VCaP (cell line): ENCODE measurements around the gene RASA3.

Experiments
- H3K27ac ChIP-seq: fragments of 450-650 bp; 2 replicates; pipeline ENCODE4 v1.5.1; 2017
- TF ChIP-seq, protein P1 (sequence below): fragments of 450-650 bp; conservative IDR thresholded peaks from 2 replicates; pipeline ENCODE4 v1.5.1; 2017; ENCODE audit warnings: mild to moderate bottlenecking, moderate library complexity

RASA3 gene

GRCh38 chr13:114068656-114069318 lies 63.6 kb downstream of the RASA3 start:
- TF ChIP-seq, protein P1, sequence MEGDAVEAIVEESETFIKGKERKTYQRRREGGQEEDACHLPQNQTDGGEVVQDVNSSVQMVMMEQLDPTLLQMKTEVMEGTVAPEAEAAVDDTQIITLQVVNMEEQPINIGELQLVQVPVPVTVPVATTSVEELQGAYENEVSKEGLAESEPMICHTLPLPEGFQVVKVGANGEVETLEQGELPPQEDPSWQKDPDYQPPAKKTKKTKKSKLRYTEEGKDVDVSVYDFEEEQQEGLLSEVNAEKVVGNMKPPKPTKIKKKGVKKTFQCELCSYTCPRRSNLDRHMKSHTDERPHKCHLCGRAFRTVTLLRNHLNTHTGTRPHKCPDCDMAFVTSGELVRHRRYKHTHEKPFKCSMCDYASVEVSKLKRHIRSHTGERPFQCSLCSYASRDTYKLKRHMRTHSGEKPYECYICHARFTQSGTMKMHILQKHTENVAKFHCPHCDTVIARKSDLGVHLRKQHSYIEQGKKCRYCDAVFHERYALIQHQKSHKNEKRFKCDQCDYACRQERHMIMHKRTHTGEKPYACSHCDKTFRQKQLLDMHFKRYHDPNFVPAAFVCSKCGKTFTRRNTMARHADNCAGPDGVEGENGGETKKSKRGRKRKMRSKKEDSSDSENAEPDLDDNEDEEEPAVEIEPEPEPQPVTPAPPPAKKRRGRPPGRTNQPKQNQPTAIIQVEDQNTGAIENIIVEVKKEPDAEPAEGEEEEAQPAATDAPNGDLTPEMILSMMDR = no peak
- no peak overlapping the region for H3K27ac ChIP-seq

GRCh38 chr13:114067886-114068651 lies 64.4 kb downstream of the RASA3 start:
- TF ChIP-seq, protein P1 = no peak
- H3K27ac ChIP-seq = no peak overlapping the region

DNA sequence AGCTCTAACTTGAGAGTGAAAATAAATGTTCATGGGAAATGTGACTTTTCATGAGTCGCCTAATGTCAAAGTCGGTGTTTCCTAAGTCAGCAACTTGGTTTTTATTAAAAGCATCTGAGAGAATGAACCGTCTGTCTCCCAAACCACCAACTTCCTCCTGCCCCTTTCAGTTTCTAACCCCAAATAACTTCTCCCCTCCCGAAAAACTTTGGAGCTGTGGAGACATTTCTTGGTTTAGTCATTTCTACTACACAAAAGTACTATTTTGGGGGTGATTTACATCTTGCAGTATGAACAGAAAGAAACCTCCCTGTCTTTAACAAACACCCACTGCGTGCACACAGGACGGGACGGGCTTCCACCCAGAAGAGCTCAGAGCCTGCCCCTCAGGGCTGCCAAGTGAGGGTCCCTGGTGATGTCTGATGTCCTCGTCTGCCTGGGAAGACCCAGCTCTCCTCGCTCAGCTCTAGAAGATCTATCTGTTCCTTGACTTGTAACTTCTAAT lies 65.0 kb downstream of the RASA3 start:
- TF ChIP-seq, protein P1 = no peak
- no peak overlapping the region for H3K27ac ChIP-seq

- no peak overlapping the region for H3K27ac ChIP-seq
- TF ChIP-seq, protein P1 = no peak
These were observed 65.5 kb downstream of the RASA3 start for GRCh38 chr13:114066956-114067355.

- TF ChIP-seq, protein P1 = no peak
- H3K27ac ChIP-seq = no peak overlapping the region
These were observed 66.3 kb downstream of the RASA3 start for GRCh38 chr13:114065926-114066774.

- TF ChIP-seq, protein P1 = no peak
- H3K27ac ChIP-seq = no peak overlapping the region
These were observed 67.1 kb downstream of the RASA3 start for GRCh38 chr13:114065141-114065925.
